HepG2 (cell line): ENCODE data around the gene IFT172.

Source experiments
- CTCF ChIP-seq: sonication (generic); formaldehyde crosslinking; IDR thresholded peaks from 2 replicates; pipeline ENCODE4 v1.5.0; 2020; ENCODE audit warnings: mild to moderate bottlenecking, missing genetic modification reagents, moderate library complexity
- LRRFIP1 ChIP-seq: sonication (generic); formaldehyde crosslinking; conservative IDR thresholded peaks from 2 replicates; pipeline ENCODE4 v1.4.0; 2020; ENCODE audit warnings: missing genetic modification reagents
- POLR2A ChIP-seq, 2 experiments: IDR thresholded peaks; 2 replicates each; pipeline ENCODE4 v1.6.1; 2011; ENCODE audit warnings: low read depth in 2 of 2, low read length in 2 of 2, mild to moderate bottlenecking in 1 of 2, moderate library complexity in 1 of 2; ENCODE audit not compliant: insufficient read depth in 1 of 2
- ZNF747 ChIP-seq: sonication (generic); formaldehyde crosslinking; IDR thresholded peaks from 2 replicates; pipeline ENCODE4 v1.8.1; 2023; ENCODE audit warnings: missing genetic modification reagents, mild to moderate bottlenecking, borderline replicate concordance

GRCh38 chr2:27409321-27410073, 80.0 kb downstream of the IFT172 start, which contains the start of gene PPM1G:
- TF ChIP-seq CTCF (peak; percentile 27), POLR2A (IDR thresholded peaks at IDR 0.05; ENCODE audit: insufficient read depth in 1 of 2, low read depth in 2 of 2, low read length in 2 of 2) (peak; percentile 98 to 99), ZNF747 (CRISPR knock-in tag) (peak; percentile 48; the same call in 1 of the 2 replicates), LRRFIP1 (CRISPR knock-in tag) (no peak)
